GM18519 (cell line): Measurements from ENCODE around the gene ASIC4.

Experiments
- ATAC-seq: cut with Tn5 transposase; IDR thresholded peaks from one replicate; pipeline ENCODE4 v1.9.1; 2021; ENCODE audit warnings: mild to moderate bottlenecking, moderate library complexity; ENCODE audit not compliant: unreplicated experiment, low FRiP score

ASIC4 gene, protein sequence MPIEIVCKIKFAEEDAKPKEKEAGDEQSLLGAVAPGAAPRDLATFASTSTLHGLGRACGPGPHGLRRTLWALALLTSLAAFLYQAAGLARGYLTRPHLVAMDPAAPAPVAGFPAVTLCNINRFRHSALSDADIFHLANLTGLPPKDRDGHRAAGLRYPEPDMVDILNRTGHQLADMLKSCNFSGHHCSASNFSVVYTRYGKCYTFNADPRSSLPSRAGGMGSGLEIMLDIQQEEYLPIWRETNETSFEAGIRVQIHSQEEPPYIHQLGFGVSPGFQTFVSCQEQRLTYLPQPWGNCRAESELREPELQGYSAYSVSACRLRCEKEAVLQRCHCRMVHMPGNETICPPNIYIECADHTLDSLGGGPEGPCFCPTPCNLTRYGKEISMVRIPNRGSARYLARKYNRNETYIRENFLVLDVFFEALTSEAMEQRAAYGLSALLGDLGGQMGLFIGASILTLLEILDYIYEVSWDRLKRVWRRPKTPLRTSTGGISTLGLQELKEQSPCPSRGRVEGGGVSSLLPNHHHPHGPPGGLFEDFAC

DNA sequence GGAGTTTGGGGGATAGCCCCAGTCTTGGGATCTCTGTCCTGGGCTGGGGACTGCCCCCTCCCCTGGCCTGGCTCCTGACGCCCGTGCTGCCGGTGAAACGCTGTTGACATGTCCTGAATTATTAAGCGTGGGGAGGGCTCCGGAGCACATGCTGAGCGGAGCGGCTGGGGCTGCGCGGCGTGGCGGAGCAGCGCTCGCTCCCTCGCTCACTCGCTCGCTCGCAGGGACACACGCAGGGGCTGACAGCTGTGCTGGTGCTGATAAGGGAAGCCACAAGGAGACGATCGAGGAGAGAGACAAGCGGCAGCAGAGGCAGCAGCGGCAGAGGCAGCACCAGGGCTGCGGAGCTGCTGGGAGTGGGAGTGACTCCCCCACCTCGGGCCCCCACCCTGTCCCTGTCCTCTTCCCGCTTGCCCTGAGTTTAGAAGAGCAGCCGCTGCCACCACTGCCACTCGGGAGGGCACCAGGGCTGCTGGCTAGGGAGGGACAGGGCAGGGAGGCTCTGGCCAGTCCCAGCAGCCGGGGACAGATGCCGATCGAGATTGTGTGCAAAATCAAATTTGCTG is at the start of gene ASIC4:
Gene ASIC4, plus strand, starts transcription at position 287 of the 566 bp plus-strand sequence. Its CDS starts 243 bp downstream, at position 530.
- no peak for ATAC-seq

- ATAC-seq = no peak
These were observed 48.4 kb upstream of the ASIC4 start for GRCh38 chr2:219465659-219466561.

GRCh38 chr2:219466816-219467735 is 47.2 kb upstream of the ASIC4 start:
- ATAC-seq = no peak

DNA sequence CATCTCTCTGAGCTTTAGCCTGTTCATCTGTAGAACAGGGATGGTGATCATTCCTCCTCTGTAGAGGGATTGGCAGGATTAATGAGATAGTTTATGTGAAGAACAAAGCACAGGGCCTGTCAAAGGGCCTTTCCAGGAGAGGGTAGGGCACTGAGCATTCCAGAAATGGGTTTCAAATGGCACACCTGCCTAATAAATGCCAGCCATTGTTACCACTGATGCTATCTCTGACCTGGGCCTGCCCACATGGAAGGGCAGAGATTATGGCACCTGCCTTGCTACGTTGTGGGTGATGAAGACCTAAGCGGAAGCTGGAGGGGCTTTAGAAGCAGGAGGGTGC is 46.6 kb upstream of the ASIC4 start:
- ATAC-seq = no peak

DNA sequence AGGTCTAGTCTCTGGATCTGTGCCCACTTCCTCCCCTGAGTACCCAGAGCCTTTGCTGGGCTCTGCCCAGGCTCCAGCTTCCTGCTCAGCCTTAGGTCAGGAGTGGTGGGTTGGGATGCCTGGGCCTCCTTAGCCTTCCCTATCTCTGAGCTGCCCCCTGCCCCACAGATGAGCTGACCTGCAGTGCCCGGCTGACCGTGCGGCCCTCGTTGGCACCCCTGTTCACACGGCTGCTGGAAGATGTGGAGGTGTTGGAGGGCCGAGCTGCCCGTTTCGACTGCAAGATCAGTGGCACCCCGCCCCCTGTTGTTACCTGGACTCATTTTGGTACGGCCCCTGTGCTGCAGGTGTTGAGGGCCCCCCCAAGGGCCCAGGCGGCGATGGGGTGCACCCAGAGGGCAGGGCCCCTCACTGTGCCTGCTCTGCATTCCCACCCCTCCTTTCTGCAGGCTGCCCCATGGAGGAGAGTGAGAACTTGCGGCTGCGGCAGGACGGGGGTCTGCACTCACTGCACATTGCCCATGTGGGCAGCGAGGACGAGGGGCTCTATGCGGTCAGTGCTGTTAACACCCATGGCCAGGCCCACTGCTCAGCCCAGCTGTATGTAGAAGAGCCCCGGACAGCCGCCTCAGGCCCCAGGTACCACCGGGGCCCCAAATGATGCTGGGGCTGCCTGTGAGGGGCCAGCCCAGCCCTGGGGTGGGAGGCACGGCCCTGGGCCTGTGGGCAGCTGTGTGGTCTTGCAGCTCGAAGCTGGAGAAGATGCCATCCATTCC is 45.7 kb upstream of the ASIC4 start:
- no peak for ATAC-seq

DNA sequence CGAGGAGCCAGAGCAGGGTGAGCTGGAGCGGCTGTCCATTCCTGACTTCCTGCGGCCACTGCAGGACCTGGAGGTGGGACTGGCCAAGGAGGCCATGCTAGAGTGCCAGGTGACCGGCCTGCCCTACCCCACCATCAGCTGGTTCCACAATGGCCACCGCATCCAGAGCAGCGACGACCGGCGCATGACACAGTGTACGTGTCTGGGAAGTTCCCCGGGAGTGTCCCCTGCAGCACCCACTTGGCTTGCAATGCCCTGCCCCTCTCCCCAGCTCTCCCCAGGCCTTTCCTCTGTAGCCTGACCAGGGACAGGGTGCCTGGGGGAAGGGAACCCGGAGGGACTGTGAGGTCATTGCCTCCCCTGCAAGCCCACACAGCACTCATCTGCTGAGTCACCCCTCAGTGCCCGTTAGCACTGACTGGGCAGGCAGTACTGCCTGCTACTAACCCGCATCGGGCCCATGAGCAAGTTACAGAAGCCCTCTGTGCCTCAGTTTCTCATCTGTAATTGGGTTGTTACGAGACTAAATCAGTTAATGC is 45.0 kb upstream of the ASIC4 start:
- no peak for ATAC-seq

DNA sequence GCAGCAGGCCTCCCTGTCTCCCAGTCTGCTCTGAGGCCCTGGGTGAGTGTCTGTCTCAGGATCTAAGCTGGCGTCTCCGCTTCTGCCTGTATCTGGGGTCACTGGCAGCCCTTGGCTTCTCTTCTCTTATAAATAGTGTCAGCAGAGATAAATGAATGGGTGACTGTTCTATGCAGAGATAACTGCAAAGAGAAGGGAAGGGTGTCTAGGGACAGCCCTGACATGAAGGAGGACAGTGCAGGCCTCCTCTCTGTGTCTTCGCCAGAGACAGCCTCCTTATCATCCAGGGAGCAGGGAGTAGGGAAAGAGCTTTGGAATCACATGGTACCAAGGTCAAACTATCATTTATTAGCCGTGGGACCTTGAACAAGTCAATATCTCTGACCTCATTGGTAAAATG is 43.9 kb upstream of the ASIC4 start:
- no peak for ATAC-seq

DNA sequence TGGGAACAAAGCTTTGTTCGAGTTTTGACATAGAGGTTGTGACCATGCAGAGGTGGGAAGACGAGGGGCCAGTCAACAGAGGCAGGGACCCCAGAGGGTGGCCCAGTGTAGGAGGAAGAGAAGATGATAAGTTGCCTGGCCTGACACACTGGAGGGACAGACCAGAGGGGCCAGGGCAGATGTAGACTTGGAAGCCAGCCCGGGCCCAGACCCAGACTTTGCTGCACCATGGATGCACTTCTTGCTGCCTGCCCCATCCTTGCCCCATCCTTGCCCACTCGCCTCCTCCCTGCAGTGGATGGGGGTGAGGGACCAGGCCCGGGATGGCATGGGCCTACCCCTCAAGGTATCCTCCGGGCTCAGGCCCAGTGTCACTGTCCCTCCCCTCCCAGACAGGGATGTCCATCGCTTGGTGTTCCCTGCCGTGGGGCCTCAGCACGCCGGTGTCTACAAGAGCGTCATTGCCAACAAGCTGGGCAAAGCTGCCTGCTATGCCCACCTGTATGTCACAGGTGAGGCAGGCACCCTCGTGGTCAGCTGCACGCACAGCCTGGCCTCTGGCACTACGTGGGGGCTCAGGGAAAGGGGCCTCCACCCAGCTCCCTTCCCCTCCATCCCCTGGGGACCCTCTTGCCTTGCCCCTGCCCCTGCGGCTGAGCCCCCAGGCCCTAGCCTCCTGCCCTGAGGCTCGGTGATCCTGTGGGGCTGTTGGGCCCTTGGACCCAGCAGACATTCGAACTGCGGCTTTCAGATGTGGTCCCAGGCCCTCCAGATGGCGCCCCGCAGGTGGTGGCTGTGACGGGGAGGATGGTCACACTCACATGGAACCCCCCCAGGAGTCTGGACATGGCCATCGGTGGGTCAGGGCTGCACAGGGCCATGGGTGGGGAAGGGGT is 42.6 kb upstream of the ASIC4 start:
- no peak for ATAC-seq

GRCh38 chr2:219472629-219473187 is 41.6 kb upstream of the ASIC4 start:
- ATAC-seq = no peak

DNA sequence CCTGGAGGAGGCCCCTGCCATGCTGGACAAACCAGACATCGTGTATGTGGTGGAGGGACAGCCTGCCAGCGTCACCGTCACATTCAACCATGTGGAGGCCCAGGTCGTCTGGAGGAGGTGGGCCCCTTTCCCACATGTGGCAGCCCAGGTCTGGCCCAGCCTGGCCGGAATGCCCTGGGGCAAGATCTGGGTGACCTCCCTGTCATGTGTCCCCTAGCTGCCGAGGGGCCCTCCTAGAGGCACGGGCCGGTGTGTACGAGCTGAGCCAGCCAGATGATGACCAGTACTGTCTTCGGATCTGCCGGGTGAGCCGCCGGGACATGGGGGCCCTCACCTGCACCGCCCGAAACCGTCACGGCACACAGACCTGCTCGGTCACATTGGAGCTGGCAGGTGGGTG is 40.8 kb upstream of the ASIC4 start:
- ATAC-seq = no peak

- ATAC-seq = no peak
These were observed 39.8 kb upstream of the ASIC4 start for GRCh38 chr2:219474285-219475060.

- ATAC-seq = no peak
These were observed 39.0 kb upstream of the ASIC4 start for GRCh38 chr2:219475278-219475677.

DNA sequence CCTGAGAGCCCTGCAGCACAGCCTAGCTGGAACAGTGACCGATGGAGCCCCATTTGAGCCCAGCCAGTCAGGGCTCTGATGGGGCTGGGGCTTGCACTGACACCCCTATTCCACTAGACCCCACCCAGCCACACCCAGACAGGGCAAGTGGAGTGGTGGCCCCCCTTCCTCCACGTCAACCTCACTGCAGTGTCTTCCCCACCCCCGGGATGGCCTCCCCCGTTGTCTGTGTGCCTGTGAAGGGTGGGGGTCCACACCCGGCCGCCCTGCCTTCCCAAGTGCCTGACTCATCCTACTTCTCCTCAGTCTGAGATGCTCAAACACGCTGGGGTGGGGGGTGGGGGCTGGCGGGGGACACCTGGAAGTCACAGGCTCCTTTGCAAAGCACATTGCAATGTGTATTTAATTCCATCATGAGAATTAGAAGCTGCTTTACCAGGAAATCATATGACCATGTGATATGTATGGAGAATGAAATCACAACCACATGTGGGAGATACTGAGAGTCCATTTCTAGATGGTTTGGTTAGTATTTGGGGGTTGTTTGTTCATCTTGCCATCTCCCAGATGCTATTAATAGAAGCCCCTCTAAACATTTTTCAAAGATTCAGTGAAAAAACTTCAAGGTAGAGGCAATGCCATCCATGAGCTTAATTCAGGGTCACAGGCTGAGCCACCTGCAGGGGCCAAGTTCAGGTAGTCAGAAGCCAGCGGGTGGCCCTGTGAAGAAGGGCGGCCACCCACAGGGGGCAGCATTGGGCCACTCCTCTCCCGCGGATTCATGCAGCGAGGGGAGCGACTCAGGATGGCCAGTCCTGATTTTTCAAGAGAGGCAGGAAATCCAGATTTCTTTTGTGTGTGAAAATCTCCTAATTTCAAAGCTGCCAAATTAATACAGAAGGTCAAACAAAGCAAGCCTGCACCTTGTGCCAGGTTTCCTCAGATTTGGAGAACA is 38.3 kb upstream of the ASIC4 start:
- no peak for ATAC-seq

DNA sequence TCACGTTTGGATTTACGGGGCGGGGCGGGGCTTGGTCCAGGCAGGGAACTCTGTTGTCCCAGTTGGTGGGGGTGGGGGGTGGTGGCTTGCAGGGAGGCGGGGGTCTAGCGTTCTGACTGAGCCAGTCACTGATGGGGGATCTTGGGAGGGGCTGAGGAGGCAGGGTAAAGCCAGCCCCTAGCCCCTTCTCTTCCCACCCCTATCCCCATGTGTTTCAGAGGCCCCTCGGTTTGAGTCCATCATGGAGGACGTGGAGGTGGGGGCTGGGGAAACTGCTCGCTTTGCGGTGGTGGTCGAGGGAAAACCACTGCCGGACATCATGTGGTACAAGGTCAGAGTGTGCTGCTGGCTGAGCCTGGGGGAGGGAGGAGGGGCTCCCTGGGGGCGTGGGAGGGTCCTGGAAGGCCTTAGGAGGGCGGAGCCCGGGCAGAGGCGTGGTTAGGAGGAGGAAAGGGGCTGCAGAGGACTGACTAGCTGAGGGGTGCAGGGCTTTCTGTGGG is 37.6 kb upstream of the ASIC4 start:
- ATAC-seq = no peak

DNA sequence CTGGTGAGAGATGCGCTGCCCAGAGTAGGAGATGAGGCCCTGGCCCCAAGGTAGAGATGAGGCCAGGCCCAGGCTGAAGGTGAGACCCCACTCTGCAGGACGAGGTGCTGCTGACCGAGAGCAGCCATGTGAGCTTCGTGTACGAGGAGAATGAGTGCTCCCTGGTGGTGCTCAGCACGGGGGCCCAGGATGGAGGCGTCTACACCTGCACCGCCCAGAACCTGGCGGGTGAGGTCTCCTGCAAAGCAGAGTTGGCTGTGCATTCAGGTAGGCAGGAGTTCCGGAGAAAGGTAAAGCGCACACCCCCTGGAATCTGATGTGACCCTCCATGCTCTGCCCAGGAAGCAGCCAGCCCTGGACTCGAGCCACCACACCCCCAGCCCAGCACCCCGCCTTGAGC is 37.1 kb upstream of the ASIC4 start:
- no peak for ATAC-seq

GRCh38 chr2:219477815-219478214 is 36.5 kb upstream of the ASIC4 start:
- ATAC-seq = no peak
